Hepatocyte (in vitro differentiated cells): ENCODE data around the gene SPG11. TPM values are rescaled to one million over a fixed set of nuclear protein-coding genes. Genes with fewer than 3 reads are reported as not detected.

Experiments used
- DNase-seq: peaks from one replicate; pipeline ENCODE4 v3.0.0-alpha.2; 2016; ENCODE audit warnings: low spot score
- H2AFZ ChIP-seq: fragments of 200-600 bp; sonication (generic); 2 replicates; pipeline ENCODE4 v1.6.0; 2016; ENCODE audit warnings: antibody characterized with exemption, mild to moderate bottlenecking
- H3K27ac ChIP-seq: fragments of 200-600 bp; sonication (generic); 2 replicates; pipeline ENCODE4 v1.5.1; 2016; ENCODE audit warnings: mild to moderate bottlenecking
- H3K27me3 ChIP-seq: fragments of 200-600 bp; sonication (generic); 2 replicates; pipeline ENCODE4 v1.6.1; 2016
- H3K36me3 ChIP-seq: fragments of 200-600 bp; sonication (generic); replicated peaks from 2 replicates; pipeline ENCODE4 v1.5.1; 2016; ENCODE audit warnings: low read depth; ENCODE audit not compliant: insufficient read depth
- H3K4me1 ChIP-seq: fragments of 200-600 bp; sonication (generic); 2 replicates; pipeline ENCODE4 v1.5.1; 2016; ENCODE audit warnings: mild to moderate bottlenecking, moderate library complexity; ENCODE audit not compliant: insufficient read depth
- H3K4me2 ChIP-seq: fragments of 200-600 bp; sonication (generic); 2 replicates; pipeline ENCODE4 v1.6.0; 2016
- H3K4me3 ChIP-seq: fragments of 200-600 bp; sonication (generic); 2 replicates; pipeline ENCODE4 v1.5.1; 2016; ENCODE audit warnings: mild to moderate bottlenecking
- H3K79me2 ChIP-seq: fragments of 200-600 bp; sonication (generic); 2 replicates; pipeline ENCODE4 v1.6.0; 2017; ENCODE audit warnings: mild to moderate bottlenecking
- H3K9me2 ChIP-seq: fragments of 200-600 bp; sonication (generic); replicated peaks from 2 replicates; pipeline ENCODE4 v1.6.0; 2017; ENCODE audit warnings: mild to moderate bottlenecking; ENCODE audit not compliant: insufficient read depth
- H3K9me3 ChIP-seq: fragments of 200-600 bp; sonication (generic); 2 replicates; pipeline ENCODE4 v1.5.1; 2016; ENCODE audit warnings: low read depth, mild to moderate bottlenecking
- H4K20me1 ChIP-seq: fragments of 200-600 bp; sonication (generic); 2 replicates; pipeline ENCODE4 v1.6.0; 2016; ENCODE audit warnings: mild to moderate bottlenecking; ENCODE audit not compliant: insufficient read depth, poor library complexity, severe bottlenecking
- CTCF ChIP-seq: fragments of 200-600 bp; sonication (generic); IDR thresholded peaks from 2 replicates; pipeline ENCODE4 v1.5.1; 2016; ENCODE audit warnings: antibody characterized with exemption, mild to moderate bottlenecking; ENCODE audit not compliant: poor library complexity
- EZH2 ChIP-seq: fragments of 200-600 bp; sonication (generic); IDR thresholded peaks from 2 replicates; pipeline ENCODE4 v1.6.1; 2016; ENCODE audit warnings: antibody characterized with exemption, mild to moderate bottlenecking, borderline replicate concordance
- EZH2phosphoT487 ChIP-seq: fragments of 200-600 bp; sonication (generic); IDR thresholded peaks from one replicate; pipeline ENCODE4 v1.6.1; 2018; ENCODE audit warnings: antibody characterized with exemption, mild to moderate bottlenecking, low read depth, moderate library complexity; ENCODE audit not compliant: unreplicated experiment, severe bottlenecking
- WGBS: methylation state at CpG from one replicate; pipeline ENCODE4 v1.1.6; 2016; ENCODE audit warnings: low lambda C conversion rate; ENCODE audit errors: missing lambda C conversion rate; 5-methylcytosine and 5-hydroxymethylcytosine counted together
- polyA plus RNA-seq: library from polyadenylated mRNA; unstranded; fragments of >200 nt; fragmentation: Nextera tagmentation; extraction: Ambion mirVana; gene quantifications from 2 replicates; pipeline ENCODE4 v1.2.1, GENCODE V29; 2016
- total RNA-seq: library from RNA; depleted of rRNA; stranded (reverse); fragments of >200 nt; gene quantifications from 2 replicates; pipeline ENCODE4 v1.2.3, GENCODE V29; 2014

SPG11 gene
- total and polyA plus RNA-seq, 2 experiments from 2014 or later, result 28.2 to 70.3 TPM

GRCh38 chr15:44570361-44570760 is 93.1 kb downstream of the SPG11 start:
- H3K27me3 ChIP-seq, result no peaks in the 10 kb centered on the region
- H2AFZ ChIP-seq, result no peak overlapping the region
- no peak overlapping the region for H3K4me3 ChIP-seq
- 99% methylated on average over 4 of the region's 4 CpGs for WGBS
- H3K79me2 ChIP-seq, result no peaks in the 10 kb centered on the region
- no peak for DNase-seq
- H4K20me1 ChIP-seq, result no peaks in the 10 kb centered on the region
- TF ChIP-seq EZH2phosphoT487 (no peak), CTCF (no peak), EZH2 (no peak)
- H3K36me3 ChIP-seq, result no peaks in the 10 kb centered on the region
- H3K9me2 ChIP-seq, result no peaks in the 10 kb centered on the region
- no peaks in the 10 kb centered on the region for H3K4me1 ChIP-seq
- no peak overlapping the region for H3K4me2 ChIP-seq
- H3K27ac ChIP-seq, result no peak overlapping the region
- H3K9me3 ChIP-seq, result peaks cover 1% of the 10 kb centered on the region

- H3K9me2 ChIP-seq, result no peaks in the 10 kb centered on the region
- peaks cover 8% of the 10 kb centered on the region for H3K36me3 ChIP-seq
- no peak for DNase-seq
- no peaks in the 10 kb centered on the region for H3K27me3 ChIP-seq
- H2AFZ ChIP-seq, result no peak overlapping the region
- H3K9me3 ChIP-seq, result peaks cover 9% of the 10 kb centered on the region
- no peaks in the 10 kb centered on the region for H3K79me2 ChIP-seq
- 100% methylated on average over 4 of the region's 4 CpGs for WGBS
- no peaks in the 10 kb centered on the region for H3K4me1 ChIP-seq
- TF ChIP-seq CTCF (no peak), EZH2 (no peak), EZH2phosphoT487 (no peak)
- no peaks in the 10 kb centered on the region for H4K20me1 ChIP-seq
- no peak overlapping the region for H3K4me3 ChIP-seq
- no peak overlapping the region for H3K27ac ChIP-seq
- no peak overlapping the region for H3K4me2 ChIP-seq
Observed at GRCh38 chr15:44569316-44569715, 94.1 kb downstream of the SPG11 start.

- H3K4me3 ChIP-seq, result no peak overlapping the region
- peaks cover 9% of the 10 kb centered on the region for H3K9me3 ChIP-seq
- TF ChIP-seq EZH2phosphoT487, result no peak
- TF ChIP-seq CTCF, result no peak
- H3K4me2 ChIP-seq, result no peak overlapping the region
- 79% methylated on average over 3 of the region's 3 CpGs for WGBS
- H4K20me1 ChIP-seq, result no peaks in the 10 kb centered on the region
- peaks cover 8% of the 10 kb centered on the region for H3K36me3 ChIP-seq
- no peaks in the 10 kb centered on the region for H3K4me1 ChIP-seq
- H3K9me2 ChIP-seq, result no peaks in the 10 kb centered on the region
- no peak overlapping the region for H2AFZ ChIP-seq
- H3K27me3 ChIP-seq, result no peaks in the 10 kb centered on the region
- H3K79me2 ChIP-seq, result no peaks in the 10 kb centered on the region
- no peak overlapping the region for H3K27ac ChIP-seq
- DNase-seq, result no peak
Observed at GRCh38 chr15:44568338-44568737, 95.1 kb downstream of the SPG11 start.

- no peaks in the 10 kb centered on the region for H3K9me2 ChIP-seq
- no peaks in the 10 kb centered on the region for H3K4me1 ChIP-seq
- no peak overlapping the region for H3K4me3 ChIP-seq
- WGBS, result 99% methylated on average over 4 of the region's 4 CpGs
- H4K20me1 ChIP-seq, result no peaks in the 10 kb centered on the region
- peaks cover 8% of the 10 kb centered on the region for H3K36me3 ChIP-seq
- H3K79me2 ChIP-seq, result no peaks in the 10 kb centered on the region
- peaks cover 9% of the 10 kb centered on the region for H3K9me3 ChIP-seq
- TF ChIP-seq EZH2phosphoT487, result no peak
- TF ChIP-seq EZH2, result no peak
- no peak for TF ChIP-seq CTCF
- H3K4me2 ChIP-seq, result no peak overlapping the region
- H3K27me3 ChIP-seq, result no peaks in the 10 kb centered on the region
- no peak for DNase-seq
- no peak overlapping the region for H3K27ac ChIP-seq
- no peak overlapping the region for H2AFZ ChIP-seq
Observed at GRCh38 chr15:44566155-44566540, 97.3 kb downstream of the SPG11 start.
